OCI-LY3 (cell line): ENCODE results near the gene TLE5.

ENCODE experiments used
- H2AFZ ChIP-seq: fragments of 200-600, 300-600 bp; shearing (Covaris generic); 2 replicates; pipeline ENCODE4 v1.6.0; 2014; ENCODE audit warnings: antibody characterized with exemption, low read depth, low read length
- H3K27ac ChIP-seq: fragments of 200-600, 300-600 bp; sonication (generic); 2 replicates; pipeline ENCODE4 v1.5.1; 2014; ENCODE audit warnings: mild to moderate bottlenecking, low read length, moderate library complexity, mixed read lengths
- H3K27me3 ChIP-seq: fragments of 200-600, 300-600 bp; sonication (generic); 2 replicates; pipeline ENCODE4 v1.6.1; 2014; ENCODE audit warnings: low read depth, low read length, mixed read lengths
- H3K36me3 ChIP-seq: fragments of 200-600, 300-600 bp; sonication (generic); replicated peaks from 2 replicates; pipeline ENCODE3; 2014; ENCODE audit warnings: low read depth, low read length, mixed read lengths
- H3K4me1 ChIP-seq: fragments of 300-600, 200-600 bp; sonication (generic); 2 replicates; pipeline ENCODE4 v1.6.1; 2014; ENCODE audit warnings: low read length, mixed read lengths
- H3K4me2 ChIP-seq: fragments of 200-600, 300-600 bp; sonication (generic); 2 replicates; pipeline ENCODE4 v1.6.1; 2014; ENCODE audit warnings: low read length, mixed read lengths
- H3K4me3 ChIP-seq: fragments of 300-600, 200-600 bp; sonication (generic); 2 replicates; pipeline ENCODE4 v1.5.1; 2014; ENCODE audit warnings: antibody characterized with exemption, mild to moderate bottlenecking, low read length, moderate library complexity
- H3K79me2 ChIP-seq: fragments of 300-600, 200-600 bp; shearing (Covaris generic); 2 replicates; pipeline ENCODE4 v1.6.1; 2014; ENCODE audit warnings: mild to moderate bottlenecking, low read length, mixed read lengths
- H3K9ac ChIP-seq: fragments of 300-600, 200-600 bp; shearing (Covaris generic); 2 replicates; pipeline ENCODE4 v1.6.0; 2014; ENCODE audit warnings: mild to moderate bottlenecking, low read length, moderate library complexity
- H3K9me3 ChIP-seq: fragments of 200-600, 300-600 bp; shearing (Covaris generic); 2 replicates; pipeline ENCODE4 v1.6.1; 2014; ENCODE audit warnings: low read length, mixed read lengths; ENCODE audit not compliant: insufficient read depth
- H4K20me1 ChIP-seq: fragments of 200-600, 300-600 bp; sonication (generic); 2 replicates; pipeline ENCODE4 v1.6.1; 2016; ENCODE audit warnings: low read length, mixed read lengths; ENCODE audit not compliant: insufficient read depth
- CTCF ChIP-seq: fragments of 200-600, 300-600 bp; sonication (generic); IDR thresholded peaks from 2 replicates; pipeline ENCODE4 v1.5.1; 2014; ENCODE audit warnings: antibody characterized with exemption, low read length, low read depth
- EZH2phosphoT487 ChIP-seq: fragments of 200-600 bp; shearing (Covaris generic); IDR thresholded peaks from 2 replicates; pipeline ENCODE4 v1.6.1; 2018; ENCODE audit warnings: antibody characterized with exemption, mixed run types, low read depth

Gene TLE5

GRCh38 chr19:3109491-3109890, 47.2 kb upstream of the TLE5 start:
- Histone ChIP-seq H4K20me1 (no peaks in the 10 kb centered on the region), H3K4me3 (no peak overlapping the region), H3K9me3 (no peaks in the 10 kb centered on the region), H3K27me3 (no peaks in the 10 kb centered on the region), H3K4me2 (no peak overlapping the region), H2AFZ (no peak overlapping the region), H3K4me1 (peaks cover 9% of the 10 kb centered on the region), H3K9ac (no peak overlapping the region), H3K27ac (no peak overlapping the region), H3K36me3 (no peaks in the 10 kb centered on the region), H3K79me2 (no peaks in the 10 kb centered on the region)
- no peak for TF ChIP-seq CTCF
- TF ChIP-seq EZH2phosphoT487: no peak

- Histone ChIP-seq H2AFZ (peak overlapping the region; percentile 91), H3K4me1 (peaks cover 9% of the 10 kb centered on the region), H3K79me2 (no peaks in the 10 kb centered on the region)
Observed at GRCh38 chr19:3108775-3109174, 46.5 kb upstream of the TLE5 start.

GRCh38 chr19:3107658-3108057, 45.4 kb upstream of the TLE5 start:
- no peaks in the 10 kb centered on the region for H3K9me3 ChIP-seq
- no peaks in the 10 kb centered on the region for H3K79me2 ChIP-seq
- peaks cover 9% of the 10 kb centered on the region for H3K4me1 ChIP-seq
- no peaks in the 10 kb centered on the region for H3K27me3 ChIP-seq
- H3K36me3 ChIP-seq: no peaks in the 10 kb centered on the region
- H3K27ac ChIP-seq: no peak overlapping the region
- TF ChIP-seq CTCF: no peak
- H3K4me2 ChIP-seq: no peak overlapping the region
- no peak overlapping the region for H3K4me3 ChIP-seq
- no peak overlapping the region for H3K9ac ChIP-seq
- no peak overlapping the region for H2AFZ ChIP-seq
- H4K20me1 ChIP-seq: no peaks in the 10 kb centered on the region

More at GRCh38 chr19:3108775-3109174, 46.5 kb upstream of the TLE5 start:
- H3K27ac ChIP-seq: no peak overlapping the region
- 0 out of 2 replicates have a peak overlapping the region, but pooled peaks have one; percentile 26 for H3K9ac ChIP-seq
- H4K20me1 ChIP-seq: no peaks in the 10 kb centered on the region
- H3K4me3 ChIP-seq: no peak overlapping the region
- no peaks in the 10 kb centered on the region for H3K9me3 ChIP-seq
- no peak for TF ChIP-seq EZH2phosphoT487
- TF ChIP-seq CTCF: peak; percentile 93
- peak overlapping the region; percentile 60 for H3K4me2 ChIP-seq
- H3K36me3 ChIP-seq: no peaks in the 10 kb centered on the region
- H3K27me3 ChIP-seq: no peaks in the 10 kb centered on the region

GRCh38 chr19:3106509-3107141, 44.3 kb upstream of the TLE5 start:
- Histone ChIP-seq H3K36me3 (no peaks in the 10 kb centered on the region), H3K4me2 (no peak overlapping the region), H3K4me3 (no peak overlapping the region), H3K9me3 (no peaks in the 10 kb centered on the region), H3K27ac (no peak overlapping the region), H3K4me1 (peaks cover 9% of the 10 kb centered on the region), H2AFZ (no peak overlapping the region), H3K27me3 (no peaks in the 10 kb centered on the region), H4K20me1 (no peaks in the 10 kb centered on the region), H3K9ac (no peak overlapping the region), H3K79me2 (no peaks in the 10 kb centered on the region)
- no peak for TF ChIP-seq EZH2phosphoT487
- no peak for TF ChIP-seq CTCF
